Measurements from ENCODE around the gene TPPP3. TPM values are rescaled to one million over a fixed set of nuclear protein-coding genes. Genes with fewer than 3 reads are reported as not detected.

The TPPP3 gene
- 10 to 100 TPM in 2 of 4 donors, 1 to 10 TPM in 2; 3.0 to 26.2 (median 8.2) TPM for total RNA-seq

DNA sequence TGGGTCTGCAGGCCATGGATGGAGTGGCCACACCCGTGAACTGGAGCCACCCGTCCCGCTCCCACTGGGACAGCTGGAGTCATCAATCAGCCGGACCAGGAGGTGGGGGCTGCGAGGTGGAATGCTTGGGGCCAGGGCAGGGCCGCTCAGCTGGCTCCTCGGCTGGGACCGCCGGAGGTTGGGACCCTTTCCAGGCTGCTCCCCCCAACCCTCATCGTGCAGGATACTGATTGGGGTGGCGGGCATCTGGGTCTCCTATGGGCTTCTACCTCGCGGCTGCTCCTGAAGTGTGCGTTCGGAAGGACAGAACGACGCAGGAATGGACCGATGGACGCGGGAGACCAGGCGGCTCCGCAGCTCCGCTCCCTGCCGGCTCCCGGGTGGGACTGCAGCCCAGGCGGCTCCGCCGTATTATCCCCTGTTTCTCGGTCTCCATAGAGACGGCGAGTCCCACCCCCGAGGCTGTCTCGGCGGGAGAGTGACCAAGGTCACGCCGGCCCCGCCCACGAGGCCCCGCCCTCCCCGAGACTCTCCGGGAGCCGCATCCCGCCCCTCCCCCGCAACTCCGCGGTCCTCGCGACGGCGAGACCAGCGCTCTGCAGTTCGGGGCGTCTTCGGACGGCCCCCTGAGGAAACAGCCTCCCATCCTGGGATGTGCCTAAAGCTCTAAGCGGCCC is at the start of gene TPPP3:
TSS of gene TPPP3 (minus strand) at position 388 of the 677 bp plus-strand sequence. CDS start 2,387 bp downstream, outside the sequence.
- Histone ChIP-seq H3K27me3 (peaks cover 0 to 17% (median 0%) of the 10 kb centered on the region in 4 donors), H3K4me1 (peaks cover 64 to 82% (median 68%) of the 10 kb centered on the region in 3 donors), H3K9me3 (no peaks in the 10 kb centered on the region), H3K4me3 (peak within 1 kb of the TSS; percentile 4 to 56 (median 48)), H3K27ac (peak within 1 kb of the TSS; percentile 44 to 84 (median 78)), H3K36me3 (no peaks in the 10 kb centered on the region)
- TF ChIP-seq, protein P1, sequence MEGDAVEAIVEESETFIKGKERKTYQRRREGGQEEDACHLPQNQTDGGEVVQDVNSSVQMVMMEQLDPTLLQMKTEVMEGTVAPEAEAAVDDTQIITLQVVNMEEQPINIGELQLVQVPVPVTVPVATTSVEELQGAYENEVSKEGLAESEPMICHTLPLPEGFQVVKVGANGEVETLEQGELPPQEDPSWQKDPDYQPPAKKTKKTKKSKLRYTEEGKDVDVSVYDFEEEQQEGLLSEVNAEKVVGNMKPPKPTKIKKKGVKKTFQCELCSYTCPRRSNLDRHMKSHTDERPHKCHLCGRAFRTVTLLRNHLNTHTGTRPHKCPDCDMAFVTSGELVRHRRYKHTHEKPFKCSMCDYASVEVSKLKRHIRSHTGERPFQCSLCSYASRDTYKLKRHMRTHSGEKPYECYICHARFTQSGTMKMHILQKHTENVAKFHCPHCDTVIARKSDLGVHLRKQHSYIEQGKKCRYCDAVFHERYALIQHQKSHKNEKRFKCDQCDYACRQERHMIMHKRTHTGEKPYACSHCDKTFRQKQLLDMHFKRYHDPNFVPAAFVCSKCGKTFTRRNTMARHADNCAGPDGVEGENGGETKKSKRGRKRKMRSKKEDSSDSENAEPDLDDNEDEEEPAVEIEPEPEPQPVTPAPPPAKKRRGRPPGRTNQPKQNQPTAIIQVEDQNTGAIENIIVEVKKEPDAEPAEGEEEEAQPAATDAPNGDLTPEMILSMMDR (IDR thresholded peaks at IDR 0.05) = peak; percentile 29 to 71 (median 60)
- TF ChIP-seq POLR2A (IDR thresholded peaks at IDR 0.05) = peak in 2 of 4 donors; percentile 33 to 52
- DNase-seq = no peak
- intact Hi-C loops (cut with DNase I) = no loop called here
- WGBS, 2 donors = no CpG with 5 or more reads among the region's 56 CpGs

DNA sequence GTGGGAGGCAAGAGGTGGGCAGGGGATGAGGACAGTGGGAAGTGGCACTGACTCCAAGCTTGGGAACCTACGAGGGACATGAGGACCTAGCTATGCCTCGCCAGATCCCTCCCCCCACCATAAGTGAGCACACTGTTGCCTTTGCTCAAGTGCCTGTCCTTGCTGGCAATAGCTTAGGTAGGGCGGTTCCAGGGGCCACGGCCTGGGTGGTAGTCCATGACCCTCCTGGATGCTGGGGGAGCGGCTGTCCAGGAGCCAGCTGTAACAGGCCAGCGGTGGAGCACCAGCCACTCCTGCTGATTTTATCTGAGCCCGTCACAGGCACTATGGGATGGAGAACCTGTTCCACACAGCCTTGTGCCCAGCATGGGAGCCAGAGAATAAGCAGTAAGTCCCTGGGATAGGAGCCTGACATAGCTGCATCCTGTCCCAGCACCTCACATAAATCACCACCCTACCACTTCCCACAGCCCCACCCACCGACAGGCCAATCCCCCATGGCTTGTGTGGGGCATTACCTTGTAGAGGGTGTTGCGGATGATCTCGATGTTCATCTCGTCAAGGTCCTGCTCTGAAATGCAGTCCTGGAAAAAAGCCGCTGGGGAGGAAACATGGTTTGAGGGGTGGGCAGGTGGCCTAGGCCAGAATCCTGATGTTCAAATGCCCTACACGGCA is 49.4 kb upstream of the TPPP3 start:
- peak overlapping the region in 2 of 4 donors; percentile 25 to 47 for H3K27ac ChIP-seq
- DNase-seq = no peak
- peaks cover 28 to 84% (median 46%) of the 10 kb centered on the region in 3 donors for H3K4me1 ChIP-seq
- H3K36me3 ChIP-seq = peaks cover 23 to 92% (median 24%) of the 10 kb centered on the region in 3 donors
- no peaks in the 10 kb centered on the region for H3K9me3 ChIP-seq
- H3K4me3 ChIP-seq = no peak overlapping the region
- no peaks in the 10 kb centered on the region for H3K27me3 ChIP-seq
- TF ChIP-seq POLR2A (IDR thresholded peaks at IDR 0.05) = no peak
- TF ChIP-seq, protein P1 (IDR thresholded peaks at IDR 0.05) = no peak
- intact Hi-C loops (cut with DNase I) = no loop called here
- WGBS, 2 donors = 80 to 93% methylated on average over 1 to 3 of the region's 13 CpGs

DNA sequence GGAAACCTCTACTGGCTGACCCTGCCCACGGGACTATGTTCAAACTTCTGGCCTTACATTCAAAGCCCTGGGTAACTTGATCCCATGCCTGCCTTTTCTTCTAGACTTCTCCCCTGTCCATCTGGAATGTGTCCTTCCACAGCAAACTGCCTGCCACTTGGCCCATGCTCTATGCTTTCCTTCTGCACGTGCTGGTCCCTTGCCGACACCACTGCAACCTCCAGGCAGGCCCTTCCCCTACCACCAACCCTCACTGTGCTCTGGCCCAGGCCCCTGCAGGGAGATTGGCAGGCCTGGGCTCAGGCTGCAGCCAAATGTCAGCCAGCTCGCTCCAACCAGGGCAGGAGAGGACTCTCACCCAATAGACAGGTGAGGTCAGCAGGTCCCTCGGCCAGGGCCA is 48.6 kb upstream of the TPPP3 start:
- DNase-seq = no peak
- Histone ChIP-seq H3K36me3 (peaks cover 26 to 92% (median 26%) of the 10 kb centered on the region in 3 donors), H3K4me3 (no peak overlapping the region), H3K4me1 (peaks cover 24 to 76% (median 40%) of the 10 kb centered on the region in 3 donors), H3K27me3 (no peaks in the 10 kb centered on the region), H3K27ac (peak overlapping the region in 2 of 4 donors; percentile 43 to 50), H3K9me3 (no peaks in the 10 kb centered on the region)
- WGBS, 2 donors = 60 to 69% methylated on average over 2 to 4 of the region's 5 CpGs
- TF ChIP-seq POLR2A (IDR thresholded peaks at IDR 0.05) = no peak
- TF ChIP-seq, protein P1 (IDR thresholded peaks at IDR 0.05) = no peak
- intact Hi-C loops (cut with DNase I) = no loop called here

DNA sequence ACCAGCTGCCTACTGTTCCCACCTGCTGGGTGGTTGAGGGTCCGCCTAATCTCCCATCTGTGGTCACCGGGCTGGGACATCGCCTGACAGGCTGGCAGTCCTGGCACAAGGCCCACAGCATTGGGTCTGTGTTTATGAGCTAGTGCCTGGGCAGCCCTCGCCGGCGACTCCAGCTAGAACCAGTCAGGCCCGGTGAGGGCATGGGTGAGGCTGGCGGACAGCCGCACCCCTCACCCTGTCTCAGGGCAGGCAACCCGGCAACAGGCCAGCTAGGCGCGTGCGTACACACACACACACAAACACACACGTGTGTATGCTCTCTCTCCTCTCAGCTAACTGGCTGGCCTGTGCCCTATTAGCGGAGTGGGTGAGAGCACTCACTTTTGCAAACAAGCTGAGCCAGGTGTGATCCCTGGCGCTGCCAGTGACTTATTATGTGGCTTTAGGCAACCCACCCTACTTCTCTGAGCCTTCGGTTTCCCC is 48.0 kb upstream of the TPPP3 start:
- Histone ChIP-seq H3K4me1 (peaks cover 18 to 70% (median 34%) of the 10 kb centered on the region in 3 donors), H3K4me3 (no peak overlapping the region), H3K27ac (peak overlapping the region; percentile 8 to 50 (median 42)), H3K27me3 (no peaks in the 10 kb centered on the region), H3K9me3 (no peaks in the 10 kb centered on the region), H3K36me3 (peaks cover 26 to 92% (median 27%) of the 10 kb centered on the region in 3 donors)
- no peak for TF ChIP-seq POLR2A (IDR thresholded peaks at IDR 0.05)
- TF ChIP-seq, protein P1 (IDR thresholded peaks at IDR 0.05) = no peak
- 53 to 86% methylated on average over 3 to 8 of the region's 17 CpGs for WGBS, 2 donors
- intact Hi-C loops (cut with DNase I) = no loop called here
- DNase-seq = no peak

Data from esophagus squamous epithelium (tissue), 5 donors.